Vagina (tissue), 2 donors: ENCODE results near the gene UBE2E2. TPM values are rescaled to one million over a fixed set of nuclear protein-coding genes. Genes with fewer than 3 reads are reported as not detected.

Experiments used
- DNase-seq, 2 donors: peaks; one replicate each; pipeline ENCODE4 v3.0.0-alpha.2; 2017; ENCODE audit errors: extremely low spot score in 2 of 2
- H3K27ac ChIP-seq: fragments of 200-600 bp; sonication (generic); one replicate; pipeline ENCODE4 v1.5.1; 2019
- H3K27me3 ChIP-seq: fragments of 200-600 bp; sonication (generic); one replicate; pipeline ENCODE4 v1.5.1; 2019
- H3K36me3 ChIP-seq, 2 donors: fragments of 200-600 bp; sonication (generic); one replicate each; pipeline ENCODE4 v1.5.1; 2017 to 2019
- H3K4me1 ChIP-seq: fragments of 200-600 bp; sonication (generic); one replicate; pipeline ENCODE4 v1.5.1; 2019
- H3K4me3 ChIP-seq, 2 donors: fragments of 200-600 bp; sonication (generic); 1 replicate in 1 of 2; 2 replicates in 1 of 2; pipeline ENCODE4 v1.5.1; 2016 to 2019
- H3K9me3 ChIP-seq: fragments of 200-600 bp; sonication (generic); one replicate; pipeline ENCODE4 v1.5.1; 2019
- POLR2A ChIP-seq, 2 donors: fragments of 450-650 bp; IDR thresholded peaks; one replicate each; pipeline ENCODE4 v1.6.1; 2017; ENCODE audit warnings: antibody characterized with exemption in 2 of 2, mild to moderate bottlenecking in 2 of 2, moderate library complexity in 2 of 2
- POLR2AphosphoS5 ChIP-seq, 2 donors: sonication (generic); formaldehyde crosslinking; IDR thresholded peaks; one replicate each; pipeline ENCODE4 v1.9.0; 2017; ENCODE audit warnings: antibody characterized with exemption in 2 of 2, mild to moderate bottlenecking in 2 of 2, low read depth in 1 of 2; ENCODE audit not compliant: insufficient read depth in 1 of 2
- intact Hi-C: fragments of 100-400 bp; cut with DNase I; formaldehyde crosslinking; loops from one replicate; pipeline ENCODE4 v1.15.1; 2023
- total RNA-seq: library from RNA; depleted of rRNA; stranded (reverse); fragments of >200 nt; gene quantifications from one replicate; pipeline ENCODE4 v1.2.3, GENCODE V29; 2016
- TF ChIP-seq, protein P1 (sequence below), 3 experiments: fragments of 450-650 bp in 2 of 3; fragments of 200-600 bp in 1 of 3; sonication (generic) in 1 of 3; IDR thresholded peaks; one replicate each; pipeline ENCODE4 v1.5.1; 2017 to 2019; ENCODE audit warnings: antibody characterized with exemption in 3 of 3, mild to moderate bottlenecking in 2 of 3, moderate library complexity in 2 of 3

The UBE2E2 gene
- total RNA-seq, 1 donor from 2014 or later: 31.2 TPM

DNA sequence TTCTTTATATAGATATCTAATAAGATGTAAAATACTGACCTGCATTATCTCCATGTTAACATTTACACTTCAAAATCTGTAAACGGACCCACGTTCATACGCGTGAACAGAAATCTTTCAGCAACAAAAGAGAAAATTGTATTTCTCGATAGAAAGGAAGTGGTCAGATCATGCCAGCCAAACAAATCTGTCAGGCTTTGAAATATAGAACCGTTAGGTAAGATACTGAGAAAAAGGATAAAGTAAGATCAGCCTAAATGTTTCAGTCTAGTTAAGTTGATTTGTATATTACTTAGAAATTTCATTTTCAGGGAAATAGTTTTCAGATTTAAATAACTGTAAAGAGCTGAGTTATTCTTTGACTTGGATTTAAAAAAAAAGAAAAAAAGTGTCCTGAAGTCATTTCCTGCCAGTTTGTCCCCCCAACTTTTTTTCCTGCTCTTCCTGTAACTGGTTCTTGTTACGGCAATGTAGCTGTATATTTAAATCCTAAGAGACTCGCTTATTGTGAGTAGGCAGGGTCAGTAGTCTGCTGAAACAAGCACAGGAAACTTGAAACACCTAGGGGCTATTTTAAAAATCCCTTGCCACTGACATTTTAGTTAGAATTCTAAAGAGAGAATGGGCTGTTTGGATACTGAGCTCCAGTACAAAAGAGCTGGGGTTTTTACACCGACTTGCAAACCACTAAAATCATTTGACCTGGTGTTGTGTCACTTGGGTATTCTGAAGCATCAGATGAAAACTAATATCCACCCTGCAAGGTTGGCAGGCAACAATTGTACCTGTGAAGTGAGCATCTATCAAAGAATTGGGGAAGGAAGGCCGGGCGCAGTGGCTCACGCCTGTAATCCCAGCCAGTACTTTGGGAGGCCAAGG is 237.5 kb downstream of the UBE2E2 start:
- TF ChIP-seq POLR2A (IDR thresholded peaks at IDR 0.05) (no peak), POLR2AphosphoS5 (IDR thresholded peaks at IDR 0.05; ENCODE audit: insufficient read depth in 1 of 2, low read depth in 1 of 2) (no peak)
- TF ChIP-seq, protein P1, sequence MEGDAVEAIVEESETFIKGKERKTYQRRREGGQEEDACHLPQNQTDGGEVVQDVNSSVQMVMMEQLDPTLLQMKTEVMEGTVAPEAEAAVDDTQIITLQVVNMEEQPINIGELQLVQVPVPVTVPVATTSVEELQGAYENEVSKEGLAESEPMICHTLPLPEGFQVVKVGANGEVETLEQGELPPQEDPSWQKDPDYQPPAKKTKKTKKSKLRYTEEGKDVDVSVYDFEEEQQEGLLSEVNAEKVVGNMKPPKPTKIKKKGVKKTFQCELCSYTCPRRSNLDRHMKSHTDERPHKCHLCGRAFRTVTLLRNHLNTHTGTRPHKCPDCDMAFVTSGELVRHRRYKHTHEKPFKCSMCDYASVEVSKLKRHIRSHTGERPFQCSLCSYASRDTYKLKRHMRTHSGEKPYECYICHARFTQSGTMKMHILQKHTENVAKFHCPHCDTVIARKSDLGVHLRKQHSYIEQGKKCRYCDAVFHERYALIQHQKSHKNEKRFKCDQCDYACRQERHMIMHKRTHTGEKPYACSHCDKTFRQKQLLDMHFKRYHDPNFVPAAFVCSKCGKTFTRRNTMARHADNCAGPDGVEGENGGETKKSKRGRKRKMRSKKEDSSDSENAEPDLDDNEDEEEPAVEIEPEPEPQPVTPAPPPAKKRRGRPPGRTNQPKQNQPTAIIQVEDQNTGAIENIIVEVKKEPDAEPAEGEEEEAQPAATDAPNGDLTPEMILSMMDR (IDR thresholded peaks at IDR 0.05): no peak
- H3K36me3 ChIP-seq: no peaks in the 10 kb centered on the region
- H3K9me3 ChIP-seq: no peaks in the 10 kb centered on the region
- no peak overlapping the region for H3K27ac ChIP-seq
- no peak for DNase-seq
- no peak overlapping the region for H3K4me3 ChIP-seq
- no peaks in the 10 kb centered on the region for H3K27me3 ChIP-seq
- intact Hi-C loops: no loop called here
- H3K4me1 ChIP-seq: no peaks in the 10 kb centered on the region

DNA sequence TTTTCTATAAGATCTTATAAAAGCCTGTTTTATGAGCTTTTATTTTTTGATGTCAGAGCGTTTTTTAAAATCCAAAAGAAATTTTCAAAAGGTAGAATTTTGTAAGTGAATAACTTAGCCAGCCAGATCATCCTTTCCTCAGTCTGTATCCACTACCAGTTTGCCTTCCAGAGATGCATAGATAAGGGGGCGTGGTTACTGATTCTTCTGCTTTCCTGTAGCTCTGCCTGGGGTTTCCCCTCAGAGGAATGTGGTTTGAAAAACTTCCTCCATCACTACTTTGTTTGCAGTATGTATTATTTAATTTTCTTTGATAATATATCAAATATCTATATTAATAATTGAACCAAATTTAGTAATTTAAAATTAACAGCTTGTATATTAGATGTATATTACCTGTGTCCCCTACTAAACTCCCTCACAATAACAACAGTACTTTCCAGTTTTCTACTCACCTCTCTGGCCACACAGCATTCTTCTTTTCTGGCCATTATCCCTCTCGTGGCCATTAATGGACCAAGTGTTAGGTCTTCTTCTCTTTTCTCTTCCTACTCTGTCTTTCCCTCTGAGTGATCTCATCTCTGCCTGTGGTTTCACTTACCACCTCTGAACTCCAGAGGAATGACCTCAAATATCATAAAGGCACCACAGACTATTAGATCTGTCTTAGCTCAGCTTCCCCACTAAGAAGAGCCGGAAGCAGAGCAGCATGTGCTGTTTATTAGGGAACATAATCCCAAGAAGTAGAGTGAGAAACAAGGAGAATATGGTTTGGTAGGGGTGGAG is 239.7 kb downstream of the UBE2E2 start:
- Histone ChIP-seq H3K27ac (no peak overlapping the region), H3K9me3 (no peaks in the 10 kb centered on the region), H3K4me1 (no peaks in the 10 kb centered on the region), H3K36me3 (no peaks in the 10 kb centered on the region), H3K27me3 (no peaks in the 10 kb centered on the region), H3K4me3 (no peak overlapping the region)
- DNase-seq: no peak
- intact Hi-C loops: no loop called here
- TF ChIP-seq, protein P1 (IDR thresholded peaks at IDR 0.05): no peak
- TF ChIP-seq POLR2AphosphoS5 (IDR thresholded peaks at IDR 0.05; ENCODE audit: insufficient read depth in 1 of 2, low read depth in 1 of 2): no peak
- TF ChIP-seq POLR2A (IDR thresholded peaks at IDR 0.05): no peak

DNA sequence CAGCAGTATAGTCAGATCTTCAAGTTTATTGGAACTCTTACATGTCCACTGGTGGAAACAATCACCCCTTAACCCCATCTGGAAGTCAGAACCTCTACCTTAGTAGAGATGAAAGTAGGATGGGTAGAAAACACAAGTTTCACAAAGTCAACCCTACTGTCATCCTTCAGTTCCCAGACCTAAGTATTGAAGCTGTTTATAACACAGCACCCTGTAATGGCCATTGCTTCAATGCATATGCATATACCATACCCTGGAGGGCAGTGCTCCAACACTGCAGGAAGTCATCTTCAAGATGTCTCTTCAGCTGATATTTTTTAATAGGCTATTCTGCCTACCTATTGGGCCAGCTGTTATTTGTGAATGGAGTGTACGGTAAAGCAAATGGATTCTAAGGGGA is 241.3 kb downstream of the UBE2E2 start:
- DNase-seq: no peak
- no peaks in the 10 kb centered on the region for H3K4me1 ChIP-seq
- no peak overlapping the region for H3K4me3 ChIP-seq
- H3K9me3 ChIP-seq: no peaks in the 10 kb centered on the region
- H3K27me3 ChIP-seq: no peaks in the 10 kb centered on the region
- no peak overlapping the region for H3K27ac ChIP-seq
- TF ChIP-seq POLR2AphosphoS5 (IDR thresholded peaks at IDR 0.05; ENCODE audit: insufficient read depth in 1 of 2, low read depth in 1 of 2) (no peak), POLR2A (IDR thresholded peaks at IDR 0.05) (no peak)
- TF ChIP-seq, protein P1 (IDR thresholded peaks at IDR 0.05): no peak
- no peaks in the 10 kb centered on the region for H3K36me3 ChIP-seq
- intact Hi-C loops: no loop called here

DNA sequence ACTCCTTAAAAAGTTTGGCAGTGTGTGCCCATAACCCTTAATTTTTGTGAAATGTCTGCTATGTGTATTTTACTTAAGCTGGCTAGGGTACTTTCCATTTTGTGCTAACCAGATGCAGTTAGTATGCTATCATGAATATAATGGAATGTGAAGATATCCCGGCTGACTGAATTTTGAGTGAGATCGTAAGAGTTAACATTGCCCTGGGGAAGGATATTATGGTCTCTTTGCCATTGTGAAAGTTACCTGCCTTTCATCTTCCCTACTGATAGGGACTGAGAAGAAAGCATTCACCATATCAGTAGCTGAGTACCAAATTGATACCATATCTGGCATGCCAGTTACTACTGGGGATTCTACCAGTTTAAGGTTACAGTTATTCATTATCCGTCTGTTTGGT is 243.2 kb downstream of the UBE2E2 start:
- Histone ChIP-seq H3K4me1 (no peaks in the 10 kb centered on the region), H3K27me3 (no peaks in the 10 kb centered on the region), H3K27ac (no peak overlapping the region), H3K36me3 (no peaks in the 10 kb centered on the region), H3K9me3 (no peaks in the 10 kb centered on the region), H3K4me3 (no peak overlapping the region)
- intact Hi-C loops: no loop called here
- no peak for DNase-seq
- TF ChIP-seq, protein P1 (IDR thresholded peaks at IDR 0.05): no peak
- TF ChIP-seq POLR2A (IDR thresholded peaks at IDR 0.05) (no peak), POLR2AphosphoS5 (IDR thresholded peaks at IDR 0.05; ENCODE audit: insufficient read depth in 1 of 2, low read depth in 1 of 2) (no peak)
